Measurements from ENCODE around the gene ARL6IP4. TPM values are rescaled to one million over a fixed set of nuclear protein-coding genes. Genes with fewer than 3 reads are reported as not detected.

Gene ARL6IP4
- total and polyA plus RNA-seq, 7 experiments from 2014 or later: 137 to 295 (median 186) TPM

- ATAC-seq (no peak), DNase-seq (no peak)
- no peak overlapping the region for H3K4me3 ChIP-seq (ENCODE audit: low read length)
- ChIA-PET CTCF (interaction anchor here (0.6 kb wide), 1 partner anchor 140 kb away, joined by 3 read pairs; no protein-coding TSS in a partner anchor), POLR2A (interaction anchor here (1.3 to 1.6 kb wide), 2 partner anchors 9 to 10 kb away, joined by 3 read pairs; no protein-coding TSS in a partner anchor)
- H3K27me3 Mint-ChIP-seq: no peaks in the 10 kb centered on the region
- H3K4me1 ChIP-seq (ENCODE audit: control insufficient read depth in 2 of 2, insufficient read depth in 2 of 2, low read length in 2 of 2): no peaks in the 10 kb centered on the region
- peaks cover 0 to 11% (median 0%) of the 10 kb centered on the region in 5 donors for H3K36me3 Mint-ChIP-seq
- no peak overlapping the region for H3K4me3 Mint-ChIP-seq
- no peaks in the 10 kb centered on the region for H3K27me3 ChIP-seq (ENCODE audit: control insufficient read depth in 2 of 2, insufficient read depth in 2 of 2, low read length in 2 of 2)
- H3K9me3 ChIP-seq (ENCODE audit: control insufficient read depth in 2 of 3, low read length in 3 of 3): no peaks in the 10 kb centered on the region
- H3K4me1 Mint-ChIP-seq: no peaks in the 10 kb centered on the region
- H3K36me3 ChIP-seq (ENCODE audit: control insufficient read depth in 2 of 3, insufficient read depth in 3 of 3, low read length in 3 of 3): peaks cover 0 to 89% (median 16%) of the 10 kb centered on the region in 3 experiments
- intact Hi-C loops (cut with micrococcal nuclease): no loop called here
- no peak overlapping the region for H3K27ac ChIP-seq (ENCODE audit: low read depth, low read length)
- H3K9me3 Mint-ChIP-seq: no peaks in the 10 kb centered on the region
- H3K27ac Mint-ChIP-seq: peak overlapping the region in 1 of 9 donors; percentile 80
Measured at GRCh38 chr12:122992386-122992785, 11.9 kb downstream of the ARL6IP4 start.

GRCh38 chr12:122994140-122994675 is 13.7 kb downstream of the ARL6IP4 start:
- Histone ChIP-seq H3K36me3 (ENCODE audit: control insufficient read depth in 2 of 3, insufficient read depth in 3 of 3, low read length in 3 of 3) (peaks cover 0 to 86% (median 9%) of the 10 kb centered on the region in 3 experiments), H3K4me1 (ENCODE audit: control insufficient read depth in 2 of 2, insufficient read depth in 2 of 2, low read length in 2 of 2) (no peaks in the 10 kb centered on the region), H3K27ac (ENCODE audit: low read depth, low read length) (no peak overlapping the region), H3K4me3 (ENCODE audit: low read length) (no peak overlapping the region), H3K9me3 (ENCODE audit: control insufficient read depth in 2 of 3, low read length in 3 of 3) (no peaks in the 10 kb centered on the region), H3K27me3 (ENCODE audit: control insufficient read depth in 2 of 2, insufficient read depth in 2 of 2, low read length in 2 of 2) (no peaks in the 10 kb centered on the region)
- ChIA-PET POLR2A (no interaction called here), CTCF (interaction anchor here (0.6 kb wide), 1 partner anchor 305 kb away, joined by 4 read pairs; no protein-coding TSS in a partner anchor)
- H3K27ac Mint-ChIP-seq: peak overlapping the region in 4 of 9 donors; percentile 9 to 54 (median 48)
- no peaks in the 10 kb centered on the region for H3K9me3 Mint-ChIP-seq
- DNase-seq (no peak), ATAC-seq (no peak)
- no peaks in the 10 kb centered on the region for H3K4me1 Mint-ChIP-seq
- no peaks in the 10 kb centered on the region for H3K27me3 Mint-ChIP-seq
- H3K36me3 Mint-ChIP-seq: peaks cover 0 to 7% (median 0%) of the 10 kb centered on the region in 5 donors
- no peak overlapping the region for H3K4me3 Mint-ChIP-seq
- intact Hi-C loops (cut with micrococcal nuclease): no loop called here

- H3K27me3 Mint-ChIP-seq: no peaks in the 10 kb centered on the region
- POLR2A ChIA-PET: interaction anchor here (0.6 kb wide), 1 partner anchor 109 kb away, joined by 3 read pairs; no protein-coding TSS in a partner anchor
- intact Hi-C loops (cut with micrococcal nuclease): no loop called here
- DNase-seq (no peak), ATAC-seq (no peak)
- H3K36me3 Mint-ChIP-seq: peaks cover 0 to 7% (median 0%) of the 10 kb centered on the region in 5 donors
- H3K4me1 Mint-ChIP-seq: no peaks in the 10 kb centered on the region
- H3K4me3 ChIP-seq (ENCODE audit: low read length): no peak overlapping the region
- no peak overlapping the region for H3K27ac ChIP-seq (ENCODE audit: low read depth, low read length)
- no peaks in the 10 kb centered on the region for H3K27me3 ChIP-seq (ENCODE audit: control insufficient read depth in 2 of 2, insufficient read depth in 2 of 2, low read length in 2 of 2)
- H3K27ac Mint-ChIP-seq: no peak overlapping the region
- no peaks in the 10 kb centered on the region for H3K4me1 ChIP-seq (ENCODE audit: control insufficient read depth in 2 of 2, insufficient read depth in 2 of 2, low read length in 2 of 2)
- no peaks in the 10 kb centered on the region for H3K9me3 ChIP-seq (ENCODE audit: control insufficient read depth in 2 of 3, low read length in 3 of 3)
- no peak overlapping the region for H3K4me3 Mint-ChIP-seq
- no peaks in the 10 kb centered on the region for H3K9me3 Mint-ChIP-seq
- H3K36me3 ChIP-seq (ENCODE audit: control insufficient read depth in 2 of 3, insufficient read depth in 3 of 3, low read length in 3 of 3): peaks cover 0 to 88% (median 8%) of the 10 kb centered on the region in 3 experiments
- CTCF ChIA-PET: no interaction called here
Measured at GRCh38 chr12:122994781-122995502, 14.5 kb downstream of the ARL6IP4 start.

- H3K4me3 ChIP-seq (ENCODE audit: low read length): no peak overlapping the region
- ATAC-seq (no peak), DNase-seq (no peak)
- intact Hi-C loops (cut with micrococcal nuclease): no loop called here
- H3K4me3 Mint-ChIP-seq: no peak overlapping the region
- H3K9me3 ChIP-seq (ENCODE audit: control insufficient read depth in 2 of 3, low read length in 3 of 3): no peaks in the 10 kb centered on the region
- H3K27me3 Mint-ChIP-seq: no peaks in the 10 kb centered on the region
- H3K27ac ChIP-seq (ENCODE audit: low read depth, low read length): no peak overlapping the region
- ChIA-PET CTCF (no interaction called here), POLR2A (interaction anchor here (0.6 kb wide), 1 partner anchor 110 kb away, joined by 3 read pairs; no protein-coding TSS in a partner anchor)
- H3K36me3 Mint-ChIP-seq: peaks cover 0 to 12% (median 0%) of the 10 kb centered on the region in 5 donors
- no peaks in the 10 kb centered on the region for H3K27me3 ChIP-seq (ENCODE audit: control insufficient read depth in 2 of 2, insufficient read depth in 2 of 2, low read length in 2 of 2)
- H3K27ac Mint-ChIP-seq: peak overlapping the region in 2 of 9 donors; percentile 17 to 31
- no peaks in the 10 kb centered on the region for H3K4me1 Mint-ChIP-seq
- peaks cover 0 to 88% (median 6%) of the 10 kb centered on the region in 3 experiments for H3K36me3 ChIP-seq (ENCODE audit: control insufficient read depth in 2 of 3, insufficient read depth in 3 of 3, low read length in 3 of 3)
- H3K4me1 ChIP-seq (ENCODE audit: control insufficient read depth in 2 of 2, insufficient read depth in 2 of 2, low read length in 2 of 2): no peaks in the 10 kb centered on the region
- no peaks in the 10 kb centered on the region for H3K9me3 Mint-ChIP-seq
Measured at GRCh38 chr12:122995503-122996187, 15.2 kb downstream of the ARL6IP4 start.

- DNase-seq (no peak), ATAC-seq (no peak)
- CTCF ChIA-PET: no interaction called here
- no peaks in the 10 kb centered on the region for H3K4me1 ChIP-seq (ENCODE audit: control insufficient read depth in 2 of 2, insufficient read depth in 2 of 2, low read length in 2 of 2)
- POLR2A ChIA-PET: no interaction called here
- no peaks in the 10 kb centered on the region for H3K9me3 ChIP-seq (ENCODE audit: control insufficient read depth in 2 of 3, low read length in 3 of 3)
- Mint-ChIP-seq H3K27me3 (no peaks in the 10 kb centered on the region), H3K36me3 (peaks cover 0 to 15% (median 2%) of the 10 kb centered on the region in 5 donors), H3K4me3 (no peak overlapping the region), H3K4me1 (no peaks in the 10 kb centered on the region), H3K27ac (peak overlapping the region in 3 of 9 donors; percentile 17 to 43 (median 31)), H3K9me3 (no peaks in the 10 kb centered on the region)
- H3K36me3 ChIP-seq (ENCODE audit: control insufficient read depth in 2 of 3, insufficient read depth in 3 of 3, low read length in 3 of 3): peaks cover 0 to 88% (median 6%) of the 10 kb centered on the region in 3 experiments
- intact Hi-C loops (cut with micrococcal nuclease): no loop called here
- no peak overlapping the region for H3K4me3 ChIP-seq (ENCODE audit: low read length)
- no peak overlapping the region for H3K27ac ChIP-seq (ENCODE audit: low read depth, low read length)
- H3K27me3 ChIP-seq (ENCODE audit: control insufficient read depth in 2 of 2, insufficient read depth in 2 of 2, low read length in 2 of 2): no peaks in the 10 kb centered on the region
Measured at GRCh38 chr12:122996188-122996601, 15.7 kb downstream of the ARL6IP4 start.

- intact Hi-C loops (cut with micrococcal nuclease): no loop called here
- peaks cover 0 to 88% (median 6%) of the 10 kb centered on the region in 3 experiments for H3K36me3 ChIP-seq (ENCODE audit: control insufficient read depth in 2 of 3, insufficient read depth in 3 of 3, low read length in 3 of 3)
- H3K9me3 Mint-ChIP-seq: no peaks in the 10 kb centered on the region
- no peaks in the 10 kb centered on the region for H3K9me3 ChIP-seq (ENCODE audit: control insufficient read depth in 2 of 3, low read length in 3 of 3)
- peaks cover 0 to 19% (median 4%) of the 10 kb centered on the region in 5 donors for H3K36me3 Mint-ChIP-seq
- no peak for DNase-seq
- ChIA-PET CTCF (no interaction called here), POLR2A (no interaction called here)
- no peaks in the 10 kb centered on the region for H3K27me3 Mint-ChIP-seq
- no peaks in the 10 kb centered on the region for H3K4me1 Mint-ChIP-seq
- no peaks in the 10 kb centered on the region for H3K27me3 ChIP-seq (ENCODE audit: control insufficient read depth in 2 of 2, insufficient read depth in 2 of 2, low read length in 2 of 2)
- no peak overlapping the region for H3K27ac ChIP-seq (ENCODE audit: low read depth, low read length)
- H3K4me1 ChIP-seq (ENCODE audit: control insufficient read depth in 2 of 2, insufficient read depth in 2 of 2, low read length in 2 of 2): no peaks in the 10 kb centered on the region
- H3K4me3 ChIP-seq (ENCODE audit: low read length): no peak overlapping the region
- no peak for ATAC-seq
- no peak overlapping the region for H3K4me3 Mint-ChIP-seq
- peak overlapping the region in 1 of 9 donors; percentile 18 for H3K27ac Mint-ChIP-seq
Measured at GRCh38 chr12:122996621-122997342, 16.3 kb downstream of the ARL6IP4 start.

Measured in naive thymus-derived CD4-positive, alpha-beta T cell (primary cell).